Measurements from ENCODE around the gene KCNE1. TPM values are rescaled to one million over a fixed set of nuclear protein-coding genes. Genes with fewer than 3 reads are reported as not detected.
"Not testable (repeated sequence)": the region's sequence is repeated elsewhere in the genome, so short reads cannot be mapped to it uniquely, and the experiment has no call there.

Gene KCNE1
- total RNA-seq, 1 donor from 2014 or later: not detected

DNA sequence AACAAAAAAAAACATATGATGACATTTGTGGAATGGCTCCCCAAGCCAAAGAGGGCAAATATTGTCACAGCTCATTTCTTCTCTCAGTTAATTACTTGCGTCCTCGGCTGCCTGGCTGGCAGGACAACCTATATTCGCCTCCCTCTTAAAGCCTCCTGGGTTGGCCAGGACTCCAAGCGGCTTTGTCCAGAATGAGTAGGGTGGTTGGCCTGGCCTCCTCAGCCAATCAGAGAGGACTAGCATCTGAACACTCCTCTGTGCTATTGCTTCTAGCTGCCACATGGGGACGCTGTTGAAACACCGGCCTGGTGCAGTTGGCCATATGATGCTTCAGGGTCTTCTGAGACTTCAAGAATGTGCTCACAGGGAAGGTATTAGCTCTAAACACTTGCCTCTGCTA is 83.6 kb downstream of the KCNE1 start:
- H3K36me3 ChIP-seq (ENCODE audit: control insufficient read depth, insufficient read depth, low read length); H3K4me3 ChIP-seq (ENCODE audit: low read depth, low read length); DNase-seq (ENCODE audit: low read depth); H3K27me3 ChIP-seq (ENCODE audit: control insufficient read depth, insufficient read depth, low read length): not testable (repeated sequence)

DNA sequence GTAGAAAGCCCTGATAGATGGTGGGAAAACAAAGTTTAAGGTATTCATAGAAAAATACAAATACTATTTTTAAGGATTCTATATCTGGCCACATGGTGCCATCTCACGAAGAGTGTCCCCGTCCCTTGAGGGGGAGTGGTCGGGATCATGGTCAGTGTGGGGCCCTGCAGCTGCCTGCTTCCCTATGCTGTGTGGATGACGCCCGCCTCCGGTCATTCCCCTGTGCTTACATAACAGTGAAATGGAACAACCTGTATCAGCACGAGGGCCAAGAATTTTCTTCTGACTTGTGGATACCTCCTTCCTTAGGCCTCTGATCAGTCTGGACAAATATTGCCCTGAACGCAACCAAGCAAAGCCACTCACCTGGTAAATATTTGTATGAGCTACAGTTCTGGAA is 84.7 kb downstream of the KCNE1 start:
- not testable (repeated sequence) for H3K4me3 ChIP-seq (ENCODE audit: low read depth, low read length); DNase-seq (ENCODE audit: low read depth); H3K27me3 ChIP-seq (ENCODE audit: control insufficient read depth, insufficient read depth, low read length); H3K36me3 ChIP-seq (ENCODE audit: control insufficient read depth, insufficient read depth, low read length)

DNA sequence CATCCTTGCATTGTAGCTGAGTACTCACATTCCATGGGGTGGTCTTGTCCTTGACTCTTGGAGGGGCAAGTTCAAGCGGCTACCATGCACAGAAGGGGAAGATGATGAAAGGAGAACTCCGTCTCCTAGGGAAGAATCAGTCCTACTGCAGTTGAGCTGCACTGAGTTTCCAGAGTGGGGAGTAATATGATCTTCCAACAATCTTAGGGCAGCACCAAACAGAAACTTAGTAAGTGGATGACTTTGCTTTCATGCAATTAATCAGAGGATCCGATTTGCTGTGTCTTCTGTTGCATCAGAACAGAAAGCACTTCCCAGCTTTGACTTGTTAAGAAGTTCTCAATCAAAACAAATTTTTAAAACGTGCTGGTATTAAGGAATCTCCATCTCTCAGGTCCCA is 88.2 kb downstream of the KCNE1 start, which contains the start of gene SMIM34:
SMIM34 (minus strand) TSS at position 147 of the 400 bp plus-strand sequence; CDS start at position 35, 112 bp downstream.
- DNase-seq (ENCODE audit: low read depth); H3K4me3 ChIP-seq (ENCODE audit: low read depth, low read length); H3K27me3 ChIP-seq (ENCODE audit: control insufficient read depth, insufficient read depth, low read length); H3K36me3 ChIP-seq (ENCODE audit: control insufficient read depth, insufficient read depth, low read length): not testable (repeated sequence)

DNA sequence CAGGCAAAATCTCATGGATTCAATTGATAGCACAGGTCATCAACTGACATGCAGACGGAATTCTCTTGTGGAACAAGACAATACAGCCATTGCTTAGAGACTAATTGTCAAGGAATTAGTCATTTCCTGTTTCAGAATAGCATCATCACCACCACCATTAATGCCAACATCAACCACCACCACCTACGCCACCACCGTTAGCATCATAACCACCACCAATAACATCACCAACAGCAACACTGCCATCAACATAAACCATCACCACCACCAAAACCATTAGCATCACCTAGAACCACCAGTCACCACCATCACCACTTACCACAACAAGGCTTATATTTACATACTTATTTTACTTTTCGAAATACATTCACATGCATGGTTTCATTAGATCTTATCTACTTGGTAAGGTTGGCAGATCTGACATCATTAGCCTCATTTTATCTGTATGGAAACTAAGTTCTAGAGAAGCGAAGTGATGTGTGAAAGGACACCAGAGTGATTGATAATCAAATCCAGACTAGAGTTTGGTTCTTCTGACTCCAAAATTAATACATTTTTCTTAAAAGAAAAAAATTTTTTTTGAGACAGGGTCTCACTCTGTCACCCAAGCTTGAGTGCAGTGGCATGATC is 94.4 kb downstream of the KCNE1 start:
- not testable (repeated sequence) for H3K27me3 ChIP-seq (ENCODE audit: control insufficient read depth, insufficient read depth, low read length); H3K36me3 ChIP-seq (ENCODE audit: control insufficient read depth, insufficient read depth, low read length); DNase-seq (ENCODE audit: low read depth); H3K4me3 ChIP-seq (ENCODE audit: low read depth, low read length)

DNA sequence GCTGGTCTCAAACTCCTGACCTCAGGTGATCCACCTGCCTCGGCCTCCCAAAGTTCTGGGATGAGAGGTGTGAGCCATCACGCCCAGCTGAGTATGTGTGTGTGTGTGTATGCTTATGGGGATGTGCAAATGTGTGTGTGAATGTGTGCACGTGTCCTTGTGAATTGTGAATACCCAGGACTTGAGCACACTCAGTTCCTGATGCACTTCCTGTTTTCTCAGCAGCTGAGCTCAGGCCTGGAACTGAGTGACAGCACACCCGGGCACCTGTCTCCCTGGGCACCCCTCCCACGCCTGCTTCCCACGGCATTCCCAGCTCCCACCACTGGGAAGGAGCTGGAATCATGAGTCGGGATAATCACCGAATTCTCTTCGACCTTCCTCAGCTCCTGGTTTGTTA is 104.7 kb downstream of the KCNE1 start:
- H3K27me3 ChIP-seq (ENCODE audit: control insufficient read depth, insufficient read depth, low read length); DNase-seq (ENCODE audit: low read depth); H3K4me3 ChIP-seq (ENCODE audit: low read depth, low read length); H3K36me3 ChIP-seq (ENCODE audit: control insufficient read depth, insufficient read depth, low read length): not testable (repeated sequence)

- not testable (repeated sequence) for H3K36me3 ChIP-seq (ENCODE audit: control insufficient read depth, insufficient read depth, low read length); H3K27me3 ChIP-seq (ENCODE audit: control insufficient read depth, insufficient read depth, low read length); DNase-seq (ENCODE audit: low read depth); H3K4me3 ChIP-seq (ENCODE audit: low read depth, low read length)
These were observed 105.3 kb downstream of the KCNE1 start for GRCh38 chr21:34406676-34407075.

- H3K27me3 ChIP-seq (ENCODE audit: control insufficient read depth, insufficient read depth, low read length); H3K36me3 ChIP-seq (ENCODE audit: control insufficient read depth, insufficient read depth, low read length); H3K4me3 ChIP-seq (ENCODE audit: low read depth, low read length); DNase-seq (ENCODE audit: low read depth): not testable (repeated sequence)
These were observed 105.9 kb downstream of the KCNE1 start for GRCh38 chr21:34406102-34406501.

- not testable (repeated sequence) for DNase-seq (ENCODE audit: low read depth); H3K36me3 ChIP-seq (ENCODE audit: control insufficient read depth, insufficient read depth, low read length); H3K4me3 ChIP-seq (ENCODE audit: low read depth, low read length); H3K27me3 ChIP-seq (ENCODE audit: control insufficient read depth, insufficient read depth, low read length)
These were observed 106.3 kb downstream of the KCNE1 start for GRCh38 chr21:34405686-34406085.

DNA sequence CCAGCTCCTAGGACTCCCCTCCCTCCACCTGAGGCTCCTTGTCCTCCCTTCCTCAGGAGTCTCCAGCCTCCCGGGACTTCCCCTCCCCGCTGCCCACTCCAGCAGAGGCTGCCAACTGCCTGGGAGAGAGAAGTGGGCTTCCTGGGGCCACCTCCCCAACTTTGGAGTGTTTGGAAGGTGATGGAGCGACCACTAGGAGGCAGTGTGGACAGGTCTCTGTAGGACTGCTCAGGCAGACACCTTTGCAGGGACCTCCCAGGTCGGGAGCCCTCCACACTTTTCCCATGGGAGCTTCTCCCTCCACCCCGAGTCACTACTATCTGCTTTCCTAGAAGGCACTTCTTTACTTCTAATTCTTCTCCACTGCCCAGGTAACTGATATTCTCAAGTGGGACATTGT is 107.3 kb downstream of the KCNE1 start:
- H3K36me3 ChIP-seq (ENCODE audit: control insufficient read depth, insufficient read depth, low read length); H3K4me3 ChIP-seq (ENCODE audit: low read depth, low read length); DNase-seq (ENCODE audit: low read depth); H3K27me3 ChIP-seq (ENCODE audit: control insufficient read depth, insufficient read depth, low read length): not testable (repeated sequence)

GRCh38 chr21:34400522-34400921 is 111.5 kb downstream of the KCNE1 start:
- not testable (repeated sequence) for H3K36me3 ChIP-seq (ENCODE audit: control insufficient read depth, insufficient read depth, low read length); DNase-seq (ENCODE audit: low read depth); H3K27me3 ChIP-seq (ENCODE audit: control insufficient read depth, insufficient read depth, low read length); H3K4me3 ChIP-seq (ENCODE audit: low read depth, low read length)

Other genes starting within 250 kb of the KCNE1 start
- gene KCNE2, start 148.2 kb downstream of the KCNE1 start, total RNA-seq: not detected in 2 replicates
- gene SMIM11, start 136.7 kb downstream of the KCNE1 start, total RNA-seq: 2.5 and 36.4 TPM in 2 replicates
- 0.14 TPM in 1 of 2 replicates, not detected in the other for gene SMIM34, start 88.3 kb downstream of the KCNE1 start, total RNA-seq
- 70.6 and 82.4 TPM in 2 replicates for gene RCAN1, start 102.9 kb upstream of the KCNE1 start, total RNA-seq
- gene CLIC6, start 156.8 kb upstream of the KCNE1 start, total RNA-seq: 6.3 and 8.0 TPM in 2 replicates